Aorta (tissue), 5 donors: ENCODE results near the gene KLF11. TPM values are rescaled to one million over a fixed set of nuclear protein-coding genes. Genes with fewer than 3 reads are reported as not detected.

Experiments used
- ATAC-seq: fragments of 200-7000 bp; cut with Tn5 transposase; one replicate; pipeline ENCODE4 v1.9.1; 2022; ENCODE audit warnings: moderate library complexity; ENCODE audit not compliant: low FRiP score
- DNase-seq, 2 donors: peaks; one replicate each; pipeline ENCODE4 v3.0.0-alpha.2; 2020
- H3K27ac ChIP-seq, 2 donors: one replicate each; pipeline ENCODE4 v1.5.1; 2013; ENCODE audit warnings: low read length in 2 of 2, mild to moderate bottlenecking in 2 of 2, moderate library complexity in 2 of 2, control low read depth in 1 of 2, inconsistent platforms in 1 of 2, low read depth in 1 of 2
- H3K27me3 ChIP-seq, 2 donors: one replicate each; pipeline ENCODE4 v1.6.1; 2013; ENCODE audit warnings: control low read depth in 1 of 2, low read length in 1 of 2, mild to moderate bottlenecking in 1 of 2, moderate library complexity in 1 of 2; ENCODE audit not compliant: insufficient read depth in 2 of 2, control insufficient read depth in 1 of 2
- H3K36me3 ChIP-seq, 2 donors: one replicate each; pipeline ENCODE4 v1.6.1; 2013; ENCODE audit warnings: control low read depth in 1 of 2, low read length in 1 of 2, mild to moderate bottlenecking in 1 of 2; ENCODE audit not compliant: insufficient read depth in 2 of 2, control insufficient read depth in 1 of 2
- H3K4me1 ChIP-seq, 2 donors: one replicate each; pipeline ENCODE4 v1.6.1; 2013; ENCODE audit warnings: low read length in 2 of 2, control low read depth in 1 of 2, mild to moderate bottlenecking in 1 of 2, moderate library complexity in 1 of 2; ENCODE audit not compliant: insufficient read depth in 2 of 2, control insufficient read depth in 1 of 2
- H3K4me3 ChIP-seq, 2 donors: one replicate each; pipeline ENCODE4 v1.5.1; 2013; ENCODE audit warnings: low read length in 2 of 2, control low read depth in 1 of 2, mild to moderate bottlenecking in 1 of 2
- H3K9me3 ChIP-seq: one replicate; pipeline ENCODE4 v1.6.1; 2013; ENCODE audit warnings: mild to moderate bottlenecking, low read length; ENCODE audit not compliant: control insufficient read depth
- WGBS, 2 donors: extraction: QIAGEN DNeasy Blood & Tissue Kit; methylation state at CpG; one replicate each; pipeline ENCODE4 v1.1.7; 2013; 5-methylcytosine and 5-hydroxymethylcytosine counted together
- intact Hi-C, 2 donors: fragments of 100-400 bp; cut with DNase I; formaldehyde crosslinking; loops; one replicate each; pipeline versions ENCODE4 v1.14.2 to v1.15.0; 2022
- long read RNA-seq, 2 donors: library from polyadenylated mRNA; unstranded; transcript quantifications; one replicate each; pipeline ENCODE4 v2.0.0, GENCODE V29; 2020 to 2021
- polyA plus RNA-seq, 2 donors: library from polyadenylated mRNA; stranded (reverse); fragments of 200-250 nt; gene quantifications; one replicate each; pipeline ENCODE4 v1.2.3, GENCODE V29; 2013
- total RNA-seq, 2 donors: library from RNA; stranded (reverse); fragmentation: NEBNext Ultra II Directional; extraction: Animal tissue kit (Norgen Biotek cat#: 25700); gene quantifications; one replicate each; pipeline ENCODE4 v1.2.1, GENCODE V29; 2021
- donor health status: healthy with polysubstance abuse.
- donor health status: Bipolar disorder and iron deficiency.
- donor health status: DM: no; HTN: no; CAD: no.
- donor health status: DM: no; HTN: no; CAD: no.
- donor health status: DM: yes; HTN: yes; CAD: no.

The KLF11 gene
- total RNA-seq (10 to 100 TPM; 30.7 to 33.6 TPM), polyA plus RNA-seq (10 to 100 TPM in 1 of 2 donors, 1 to 10 TPM in 1; 7.8 to 10.2 TPM)
- long read RNA-seq, donor 1, partial matches to known transcripts: 25 of 25 reads
- long read RNA-seq, donor 1, other reads (novel, unspliced or antisense): 0 of 25 reads
- long read RNA-seq, donor 2, full-length matches to known transcripts: 10 of 24 reads
- long read RNA-seq, donor 2, partial matches to known transcripts: 13 of 24 reads
- long read RNA-seq, donor 2, other reads (novel, unspliced or antisense): 1 of 24 reads

DNA sequence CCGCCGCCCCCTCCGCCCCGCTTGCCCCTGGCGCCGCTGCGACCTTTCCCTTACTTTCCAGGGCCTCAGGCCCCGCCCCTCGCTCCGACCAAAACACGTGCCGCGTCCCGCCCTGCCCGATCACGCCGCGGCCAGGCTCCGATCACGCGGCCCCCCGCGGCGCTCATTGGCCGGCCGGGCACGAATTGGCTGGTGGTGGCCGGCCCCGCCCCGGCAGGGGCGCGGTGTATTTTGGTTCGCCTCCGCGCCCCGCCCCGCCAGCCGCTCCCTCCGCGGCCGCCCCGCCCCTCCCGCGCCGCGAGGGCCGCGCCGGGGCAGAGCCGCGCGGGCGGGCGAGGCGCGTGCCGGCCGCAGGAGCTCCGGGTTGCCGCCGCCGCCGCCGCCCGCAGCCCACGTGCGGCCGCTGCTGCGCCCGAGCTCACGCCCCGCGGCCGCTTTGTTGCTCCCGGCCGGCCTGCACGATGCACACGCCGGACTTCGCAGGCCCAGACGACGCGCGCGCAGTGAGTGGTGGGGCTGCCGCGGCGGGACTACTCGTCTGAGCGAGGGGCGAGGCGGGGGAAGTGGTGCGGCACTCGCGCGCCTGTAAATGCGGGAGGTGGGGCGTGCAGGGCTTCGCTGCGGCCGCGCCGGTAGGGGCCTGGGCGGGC is at the start of gene KLF11:
KLF11 (plus strand) TSS at position 295 of the 650 bp plus-strand sequence; CDS start at position 462, 167 bp downstream.
- H3K9me3 ChIP-seq: no peaks in the 10 kb centered on the region
- WGBS, 2 donors: 0% methylated on average over 34 to 102 of the region's 104 CpGs
- ATAC-seq: peak; percentile 88
- peak within 1 kb of the TSS; percentile 73 to 75 for H3K4me3 ChIP-seq
- H3K27ac ChIP-seq: peak within 1 kb of the TSS; percentile 93 to 95
- peak; percentile 95 to 98 for DNase-seq
- intact Hi-C loops: no loop called here
- peaks cover 0 to 3% of the 10 kb centered on the region in 2 donors for H3K36me3 ChIP-seq
- H3K27me3 ChIP-seq: no peaks in the 10 kb centered on the region
- no peaks in the 10 kb centered on the region for H3K4me1 ChIP-seq

GRCh38 chr2:9994462-9994861 is 48.9 kb upstream of the KLF11 start:
- WGBS, 2 donors: 96 to 98% methylated on average over 11 of the region's 11 CpGs
- no peak overlapping the region for H3K27ac ChIP-seq
- ATAC-seq: no peak
- no peak for DNase-seq
- intact Hi-C loops: no loop called here
- no peaks in the 10 kb centered on the region for H3K36me3 ChIP-seq
- no peak overlapping the region for H3K4me3 ChIP-seq
- H3K9me3 ChIP-seq: no peaks in the 10 kb centered on the region
- H3K4me1 ChIP-seq: no peaks in the 10 kb centered on the region
- H3K27me3 ChIP-seq: no peaks in the 10 kb centered on the region

GRCh38 chr2:9995059-9995458 is 48.3 kb upstream of the KLF11 start:
- H3K4me1 ChIP-seq: no peaks in the 10 kb centered on the region
- 97 to 98% methylated on average over 5 of the region's 5 CpGs for WGBS, 2 donors
- H3K27me3 ChIP-seq: no peaks in the 10 kb centered on the region
- no peaks in the 10 kb centered on the region for H3K36me3 ChIP-seq
- DNase-seq (no peak), ATAC-seq (no peak)
- H3K27ac ChIP-seq: no peak overlapping the region
- H3K9me3 ChIP-seq: no peaks in the 10 kb centered on the region
- no peak overlapping the region for H3K4me3 ChIP-seq
- intact Hi-C loops: no loop called here

- H3K36me3 ChIP-seq: no peaks in the 10 kb centered on the region
- no peak for ATAC-seq
- no peaks in the 10 kb centered on the region for H3K4me1 ChIP-seq
- no peak for DNase-seq
- intact Hi-C loops: no loop called here
- whole genome bisulfite sequencing, 2 donors: 93 to 96% methylated on average over 7 of the region's 7 CpGs
- H3K9me3 ChIP-seq: no peaks in the 10 kb centered on the region
- H3K27ac ChIP-seq: no peak overlapping the region
- no peak overlapping the region for H3K4me3 ChIP-seq
- no peaks in the 10 kb centered on the region for H3K27me3 ChIP-seq
These were observed 47.0 kb upstream of the KLF11 start for GRCh38 chr2:9996321-9996720.

DNA sequence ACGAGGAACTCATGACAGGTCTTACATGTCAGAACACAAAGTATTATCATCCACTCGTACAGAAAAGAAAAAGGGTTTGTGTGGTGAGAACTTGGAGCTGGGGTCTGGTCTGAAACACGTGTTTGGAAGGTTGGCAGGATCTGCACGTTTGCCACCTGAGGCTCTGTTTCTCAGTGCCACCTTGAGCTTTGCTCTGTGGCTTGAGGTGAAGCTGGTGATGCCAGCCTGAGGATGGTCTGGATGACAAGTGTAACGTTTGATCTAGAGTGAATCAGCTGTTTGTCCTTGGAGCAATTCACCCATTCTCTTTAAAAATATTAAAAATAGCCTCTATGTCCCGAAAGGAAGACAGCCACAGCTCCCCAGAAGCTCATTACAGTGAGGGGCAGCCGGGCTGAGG is 45.4 kb upstream of the KLF11 start:
- DNase-seq (no peak), ATAC-seq (no peak)
- Histone ChIP-seq H3K36me3 (no peaks in the 10 kb centered on the region), H3K27ac (no peak overlapping the region), H3K4me1 (no peaks in the 10 kb centered on the region), H3K9me3 (no peaks in the 10 kb centered on the region), H3K27me3 (no peaks in the 10 kb centered on the region), H3K4me3 (no peak overlapping the region)
- intact Hi-C loops: no loop called here
- 60 to 63% methylated on average over 7 of the region's 7 CpGs for WGBS, 2 donors

GRCh38 chr2:9998916-9999654 is 44.3 kb upstream of the KLF11 start:
- Histone ChIP-seq H3K27me3 (no peaks in the 10 kb centered on the region), H3K9me3 (no peaks in the 10 kb centered on the region), H3K27ac (no peak overlapping the region), H3K36me3 (no peaks in the 10 kb centered on the region), H3K4me3 (no peak overlapping the region), H3K4me1 (no peaks in the 10 kb centered on the region)
- ATAC-seq (no peak), DNase-seq (peak in 1 of 2 donors; percentile 61)
- intact Hi-C loops: no loop called here
- 60 to 75% methylated on average over 20 of the region's 20 CpGs for WGBS, 2 donors

DNA sequence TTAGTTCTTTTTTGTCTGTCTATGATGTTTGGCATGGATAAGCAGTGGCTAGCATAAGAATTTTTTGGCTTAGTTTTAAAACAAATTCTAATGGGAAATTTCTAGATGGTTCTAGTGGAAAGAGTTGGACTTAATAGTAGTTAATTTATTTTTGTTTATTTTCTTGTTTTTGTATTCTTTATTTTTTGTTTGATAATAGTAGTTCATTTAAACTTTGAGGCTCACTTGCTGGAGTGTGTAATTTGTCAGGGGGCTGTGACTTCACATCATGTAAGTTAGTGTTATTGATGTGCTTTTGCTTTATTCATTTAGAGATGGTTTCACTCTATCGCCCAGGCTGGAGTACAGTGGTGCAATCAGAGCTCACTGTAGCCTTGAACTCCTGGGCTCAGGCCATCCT is 43.7 kb upstream of the KLF11 start:
- ATAC-seq (no peak), DNase-seq (no peak)
- Histone ChIP-seq H3K9me3 (no peaks in the 10 kb centered on the region), H3K27me3 (no peaks in the 10 kb centered on the region), H3K27ac (no peak overlapping the region), H3K36me3 (no peaks in the 10 kb centered on the region), H3K4me1 (no peaks in the 10 kb centered on the region), H3K4me3 (no peak overlapping the region)
- intact Hi-C loops: no loop called here
- 86 to 93% methylated on average over 1 of the region's 1 CpG for WGBS, 2 donors

- WGBS, 2 donors: 93 to 94% methylated on average over 8 of the region's 8 CpGs
- ATAC-seq (no peak), DNase-seq (peak; percentile 5 to 34)
- H3K4me3 ChIP-seq: no peak overlapping the region
- H3K27ac ChIP-seq: no peak overlapping the region
- H3K36me3 ChIP-seq: no peaks in the 10 kb centered on the region
- no peaks in the 10 kb centered on the region for H3K4me1 ChIP-seq
- intact Hi-C loops: no loop called here
- H3K27me3 ChIP-seq: no peaks in the 10 kb centered on the region
- no peaks in the 10 kb centered on the region for H3K9me3 ChIP-seq
These were observed 42.8 kb upstream of the KLF11 start for GRCh38 chr2:10000541-10000940.
